Right kidney (tissue), 1 donor: ENCODE data around the gene CDH4.

Experiments
- DNase-seq: peaks from one replicate; pipeline ENCODE4 v3.0.0-alpha.2; 2016

Gene CDH4

GRCh38 chr20:61583356-61583755 lies 331.3 kb downstream of the CDH4 start:
- DNase-seq: no peak

DNA sequence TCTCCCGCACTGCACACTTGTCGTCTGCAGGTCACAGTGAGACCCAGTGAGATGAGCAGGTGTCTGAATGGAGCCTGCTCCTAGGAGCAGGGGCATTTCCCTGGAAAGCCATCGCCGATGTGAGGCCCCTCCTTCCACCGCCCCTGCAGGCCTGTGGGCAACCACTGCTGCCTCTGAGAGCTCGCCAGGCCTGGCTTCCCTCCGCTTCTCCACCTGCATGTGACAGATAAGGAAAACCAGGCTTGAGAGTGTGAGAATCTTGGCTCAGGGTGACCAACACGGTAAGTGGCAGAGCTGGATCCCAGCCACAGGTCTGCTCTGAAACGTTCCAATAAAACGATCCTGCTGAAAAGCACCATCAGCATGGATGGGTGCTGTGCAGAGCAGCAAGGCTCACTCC lies 332.8 kb downstream of the CDH4 start:
- no peak for DNase-seq

- no peak for DNase-seq
Measured at GRCh38 chr20:61585764-61586163, 333.7 kb downstream of the CDH4 start.

DNA sequence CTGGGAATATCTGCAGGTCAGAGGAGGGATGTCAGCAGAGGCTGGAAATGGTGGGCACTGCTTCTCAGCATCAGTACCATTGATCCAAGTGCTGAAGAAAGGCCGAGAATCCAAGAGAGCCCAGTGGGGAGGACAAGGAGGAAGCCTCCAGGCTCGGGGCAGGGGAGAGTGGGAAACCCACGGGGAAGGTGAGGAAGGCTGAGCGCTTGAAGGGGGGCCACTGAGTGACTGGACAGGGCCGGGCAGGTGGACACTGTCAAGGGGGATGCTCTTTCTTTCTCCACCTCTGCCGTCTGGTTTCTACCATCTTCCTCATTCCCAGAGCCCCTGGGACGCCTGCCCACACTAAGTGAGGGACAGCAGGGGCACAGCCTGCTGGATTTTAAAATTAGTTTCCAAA lies 335.0 kb downstream of the CDH4 start:
- no peak for DNase-seq

DNA sequence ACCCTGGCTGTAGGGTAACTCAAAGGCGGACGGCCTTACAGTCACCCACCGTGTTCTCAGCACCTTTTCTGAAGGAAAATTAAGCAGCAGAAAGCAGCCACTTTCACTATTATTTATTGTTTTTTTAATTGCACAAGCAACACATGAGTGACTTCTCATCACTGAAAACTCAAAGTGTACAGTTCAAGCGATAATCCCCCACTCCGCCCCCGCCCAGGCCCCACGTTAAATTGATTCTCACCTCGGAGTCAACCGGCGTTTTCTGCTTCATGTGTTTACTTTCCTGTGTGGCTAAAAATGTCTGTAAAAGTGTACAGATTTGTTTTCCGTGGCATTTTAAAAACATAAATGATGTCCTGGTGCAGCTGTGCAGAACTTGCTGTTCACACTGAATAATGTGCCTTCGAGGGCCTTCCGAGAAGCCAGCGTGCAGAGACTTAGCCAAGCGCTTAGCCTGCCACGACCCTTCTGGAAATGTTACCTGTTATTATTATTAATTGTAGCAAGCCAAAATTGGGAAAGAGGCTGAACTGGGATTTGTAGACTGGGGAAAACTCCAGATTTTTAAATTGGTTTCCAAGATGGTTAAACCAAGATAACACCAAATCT lies 335.7 kb downstream of the CDH4 start:
- no peak for DNase-seq

DNA sequence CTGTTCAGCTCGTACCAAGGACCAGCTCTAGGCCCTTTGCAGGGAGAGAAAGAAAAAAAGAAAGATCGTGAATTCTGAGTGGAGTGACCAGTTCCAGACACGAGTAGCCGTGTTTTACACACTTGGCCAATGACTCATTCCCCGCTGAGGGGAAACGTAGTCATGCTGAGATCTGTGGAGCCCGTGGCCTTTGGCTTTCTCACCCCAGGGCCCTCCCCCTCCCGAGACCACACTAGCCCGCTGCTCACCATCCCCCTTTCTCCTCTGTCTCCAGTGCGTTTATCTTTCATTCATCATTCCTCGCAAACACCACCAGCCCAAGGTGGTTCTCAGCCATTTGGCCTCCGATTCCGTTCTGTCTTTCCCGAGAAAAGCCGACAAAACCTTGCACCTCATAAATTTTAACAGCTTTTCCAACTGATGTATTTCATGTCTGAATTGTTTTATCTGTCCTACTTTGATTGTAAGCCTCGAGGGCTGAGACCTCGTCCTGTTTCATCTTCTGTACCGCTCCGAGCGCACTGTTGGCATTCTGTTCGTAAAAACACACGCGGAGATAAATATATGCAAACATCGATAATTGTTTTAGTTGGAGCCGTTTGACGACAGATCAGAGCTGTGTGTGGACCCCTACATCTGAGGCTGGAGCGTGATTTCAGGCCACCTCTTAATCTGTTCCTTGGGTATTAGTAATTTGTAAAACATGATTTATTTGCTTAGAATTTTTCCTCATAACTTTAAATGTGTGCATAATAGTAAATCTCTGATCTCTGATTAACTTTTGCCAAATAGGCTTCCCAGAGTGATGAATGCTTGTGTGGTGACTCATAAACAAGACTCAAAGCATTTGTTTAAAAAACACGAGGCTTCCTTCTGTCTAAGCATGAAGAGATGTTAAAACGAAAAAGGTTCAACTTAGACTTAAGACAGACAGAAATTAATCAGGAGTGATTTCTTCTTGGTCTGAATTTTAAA lies 336.6 kb downstream of the CDH4 start:
- DNase-seq: peak; percentile 23

GRCh38 chr20:61590236-61590635 lies 338.2 kb downstream of the CDH4 start:
- DNase-seq: no peak

- DNase-seq: no peak
Measured at GRCh38 chr20:61593516-61593915, 341.5 kb downstream of the CDH4 start.

GRCh38 chr20:61594198-61594597 lies 342.1 kb downstream of the CDH4 start:
- no peak for DNase-seq

DNA sequence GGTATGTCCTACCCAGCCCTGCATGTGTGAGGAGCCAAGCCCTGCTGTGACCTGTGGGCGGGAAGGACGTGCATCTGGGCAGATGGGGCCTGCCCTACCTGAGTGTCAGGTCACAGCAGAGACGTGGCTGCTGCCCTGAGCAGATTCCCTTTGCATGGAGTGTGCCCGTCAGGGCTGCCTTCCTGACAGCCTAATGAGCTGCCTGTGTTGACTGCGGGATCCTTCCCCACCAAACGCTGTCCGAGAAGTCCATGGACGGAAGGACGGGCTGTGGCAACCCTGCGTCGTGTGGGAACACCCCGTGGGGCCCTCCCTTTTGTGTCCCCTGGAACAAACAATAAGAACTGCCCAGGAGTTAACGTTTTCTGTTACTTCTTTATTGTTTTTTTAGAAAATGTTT lies 343.2 kb downstream of the CDH4 start:
- DNase-seq: no peak

GRCh38 chr20:61596687-61597330 lies 344.7 kb downstream of the CDH4 start:
- no peak for DNase-seq

- no peak for DNase-seq
Measured at GRCh38 chr20:61597996-61598395, 345.9 kb downstream of the CDH4 start.

GRCh38 chr20:61598586-61598985 lies 346.5 kb downstream of the CDH4 start:
- DNase-seq: no peak

DNA sequence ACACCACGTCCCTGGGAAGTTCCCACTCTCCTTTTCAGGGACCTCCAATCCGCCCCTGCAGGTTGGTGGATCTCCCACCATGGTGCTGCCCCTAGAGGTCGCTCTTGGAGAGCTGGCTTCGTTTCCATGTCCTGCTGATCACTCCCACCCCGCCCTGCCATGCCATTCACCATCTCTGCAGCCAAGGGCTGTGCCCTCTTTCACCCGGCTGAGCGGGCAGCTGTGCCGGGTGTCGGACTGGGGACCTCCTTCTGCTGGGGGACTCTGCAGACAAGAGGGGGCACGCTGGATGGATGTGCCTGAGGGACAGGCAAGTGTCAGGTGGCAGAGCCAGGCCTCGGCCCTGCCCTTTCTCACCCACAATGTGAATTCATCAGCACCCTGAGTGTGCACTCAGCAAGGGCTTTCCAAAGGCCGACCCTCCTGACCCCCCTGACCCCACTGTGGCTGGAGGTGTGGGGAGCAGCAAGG lies 347.0 kb downstream of the CDH4 start:
- DNase-seq: no peak

DNA sequence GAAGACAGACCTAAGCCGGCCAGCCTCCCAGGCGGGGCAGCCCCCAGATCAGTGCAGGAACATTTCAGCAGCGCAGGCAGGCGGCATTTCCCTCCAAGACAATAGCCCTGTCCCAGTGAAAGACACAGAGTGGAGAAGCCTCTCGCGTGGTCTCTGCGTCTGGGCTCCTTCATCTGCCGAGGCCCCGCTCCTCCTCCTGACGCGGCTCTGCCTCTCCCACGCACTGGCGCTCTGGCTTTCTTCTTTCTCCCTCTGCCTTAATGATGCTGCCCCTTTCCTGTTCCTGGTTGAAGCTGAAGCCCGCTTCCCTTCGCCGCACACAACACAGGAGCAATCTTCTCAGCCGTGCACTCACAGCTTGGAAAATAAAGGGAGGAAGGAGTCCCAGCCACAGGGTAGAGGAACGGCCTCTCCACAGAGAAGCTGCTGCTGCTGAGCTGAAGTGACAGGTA lies 347.5 kb downstream of the CDH4 start:
- DNase-seq: peak; percentile 39

GRCh38 chr20:61600016-61600415 lies 348.0 kb downstream of the CDH4 start:
- DNase-seq: no peak

DNA sequence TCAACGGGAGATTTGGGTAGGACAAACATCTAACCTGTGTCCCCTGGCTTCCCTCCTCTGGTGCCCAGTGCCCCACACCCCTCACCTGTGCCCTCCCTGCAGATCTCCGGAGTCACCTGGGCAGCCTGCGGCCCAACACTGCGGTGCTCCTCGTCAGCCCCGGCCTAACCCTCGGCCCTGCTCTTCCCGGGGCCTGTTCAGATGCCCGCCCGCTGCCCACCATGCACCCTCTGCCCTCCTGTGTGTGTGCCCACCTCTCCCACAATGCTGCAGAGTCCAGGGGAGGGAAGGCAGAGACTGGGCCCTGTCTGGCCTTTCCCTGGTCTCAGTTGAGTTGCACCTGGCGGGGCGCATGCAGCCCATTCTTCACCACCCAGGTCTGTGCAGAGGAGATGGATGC lies 349.3 kb downstream of the CDH4 start:
- no peak for DNase-seq

GRCh38 chr20:61601853-61602252 lies 349.8 kb downstream of the CDH4 start:
- DNase-seq: no peak

DNA sequence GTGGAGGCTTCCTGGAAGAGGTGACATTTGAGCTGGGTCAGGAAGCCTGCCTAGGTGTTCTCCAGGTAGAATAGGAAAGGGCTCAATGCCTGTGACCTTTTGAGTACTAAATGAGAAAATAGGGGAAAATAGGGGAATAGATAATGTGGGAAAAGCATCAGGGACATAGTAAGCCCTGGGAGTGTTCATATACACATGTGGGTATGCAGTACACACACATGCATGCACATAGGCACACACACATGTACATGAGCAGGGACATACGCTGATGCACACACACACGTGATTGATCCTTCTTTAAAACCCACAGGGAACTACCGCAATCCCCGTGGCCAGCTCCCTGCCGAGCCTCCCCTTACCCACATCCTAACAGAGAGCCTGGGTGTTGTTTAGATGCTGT lies 351.7 kb downstream of the CDH4 start:
- no peak for DNase-seq

DNA sequence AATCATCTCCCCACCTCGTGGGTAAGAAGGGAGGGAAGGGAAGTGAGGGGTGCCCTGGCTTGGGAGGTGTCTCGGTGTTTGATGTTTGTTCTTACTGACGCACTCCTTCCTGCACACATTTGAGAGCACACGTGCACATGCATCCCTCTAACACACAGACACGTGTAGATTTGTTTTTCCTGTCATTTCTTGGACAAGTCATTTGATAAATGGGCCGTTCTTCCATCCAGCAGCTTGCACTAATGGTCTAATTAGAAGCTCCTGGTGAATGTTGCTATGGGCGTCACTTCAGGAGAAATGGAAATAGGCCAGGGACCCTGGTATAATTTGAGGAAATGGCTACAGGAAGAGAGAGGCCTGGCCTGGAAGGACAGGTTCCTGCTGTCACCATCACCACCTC lies 352.5 kb downstream of the CDH4 start:
- no peak for DNase-seq

- DNase-seq: no peak
Measured at GRCh38 chr20:61605283-61605682, 353.2 kb downstream of the CDH4 start.

GRCh38 chr20:61605862-61606557 lies 353.9 kb downstream of the CDH4 start:
- no peak for DNase-seq
